Effector CD8-positive, alpha-beta T cell (primary cell): ENCODE results near the gene WDR38.

Experiments
- DNase-seq: peaks from one replicate; lab custom pipeline; 2025; lab: John Stamatoyannopoulos, UW

The WDR38 gene

DNA sequence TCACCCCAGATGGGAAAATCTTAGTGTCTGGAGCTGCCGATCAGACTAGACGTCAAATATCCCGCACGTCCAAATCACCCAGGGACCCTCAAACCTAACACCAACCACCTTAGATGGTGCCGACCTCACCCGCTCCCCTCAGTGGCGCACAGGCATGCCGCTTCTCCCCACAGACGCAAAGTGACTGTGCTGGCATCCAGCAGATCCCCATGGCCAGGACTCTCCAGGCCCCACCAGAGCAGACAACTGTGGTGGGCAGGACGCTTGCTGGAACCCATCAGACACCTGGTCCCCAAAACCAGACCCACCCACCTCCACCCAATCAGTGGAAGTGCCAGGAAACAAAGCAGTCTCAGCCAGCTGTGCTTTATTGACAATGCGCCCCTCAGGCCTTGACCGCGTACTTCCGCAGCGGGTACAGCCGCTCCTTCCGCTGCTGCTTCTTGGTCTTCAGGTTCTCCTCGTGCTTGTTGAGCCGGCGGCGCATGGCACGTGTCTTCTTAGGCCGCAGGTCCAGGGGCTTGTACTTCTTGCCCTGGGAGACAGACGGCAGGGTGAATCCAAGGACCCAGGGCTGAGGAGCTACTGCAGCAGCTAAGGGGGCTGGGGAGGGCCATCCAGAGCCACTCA lies 4.4 kb downstream of the WDR38 start:
- DNase-seq: no peak

DNA sequence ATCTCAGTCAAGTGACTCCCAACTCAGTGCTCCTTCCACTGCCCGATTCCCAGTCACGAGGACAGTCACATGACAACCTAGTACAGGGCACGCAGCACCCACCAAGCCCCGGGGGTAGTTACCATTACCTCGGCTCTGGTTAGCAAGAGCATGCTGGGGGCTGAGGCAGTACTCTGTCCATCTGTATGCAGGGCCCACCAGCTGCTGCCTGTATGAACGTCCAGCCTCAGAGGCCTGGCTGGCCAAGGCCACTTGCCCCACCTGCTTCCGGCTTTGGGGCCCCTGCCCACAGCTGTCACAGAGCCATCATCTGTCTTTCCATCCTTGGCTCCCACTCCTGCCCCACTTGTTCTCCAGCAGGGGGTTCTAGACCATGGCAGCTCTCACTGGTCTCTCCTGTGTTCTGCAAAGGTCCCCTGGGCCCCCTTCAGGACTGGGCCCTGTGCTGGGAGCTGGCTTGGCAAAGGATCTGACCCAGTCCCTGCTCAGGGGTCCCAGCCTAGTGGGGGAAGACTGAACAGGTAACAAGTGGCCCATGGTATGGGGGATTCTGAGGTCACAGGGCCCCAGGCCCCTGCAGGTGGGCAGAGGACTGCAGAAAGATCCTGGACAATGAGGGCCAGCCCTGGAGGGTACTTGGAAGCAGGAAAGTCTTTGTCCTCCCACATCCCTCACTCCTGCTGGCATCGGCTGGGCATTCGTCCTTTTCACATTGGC lies 5.2 kb downstream of the WDR38 start:
- DNase-seq: no peak

DNA sequence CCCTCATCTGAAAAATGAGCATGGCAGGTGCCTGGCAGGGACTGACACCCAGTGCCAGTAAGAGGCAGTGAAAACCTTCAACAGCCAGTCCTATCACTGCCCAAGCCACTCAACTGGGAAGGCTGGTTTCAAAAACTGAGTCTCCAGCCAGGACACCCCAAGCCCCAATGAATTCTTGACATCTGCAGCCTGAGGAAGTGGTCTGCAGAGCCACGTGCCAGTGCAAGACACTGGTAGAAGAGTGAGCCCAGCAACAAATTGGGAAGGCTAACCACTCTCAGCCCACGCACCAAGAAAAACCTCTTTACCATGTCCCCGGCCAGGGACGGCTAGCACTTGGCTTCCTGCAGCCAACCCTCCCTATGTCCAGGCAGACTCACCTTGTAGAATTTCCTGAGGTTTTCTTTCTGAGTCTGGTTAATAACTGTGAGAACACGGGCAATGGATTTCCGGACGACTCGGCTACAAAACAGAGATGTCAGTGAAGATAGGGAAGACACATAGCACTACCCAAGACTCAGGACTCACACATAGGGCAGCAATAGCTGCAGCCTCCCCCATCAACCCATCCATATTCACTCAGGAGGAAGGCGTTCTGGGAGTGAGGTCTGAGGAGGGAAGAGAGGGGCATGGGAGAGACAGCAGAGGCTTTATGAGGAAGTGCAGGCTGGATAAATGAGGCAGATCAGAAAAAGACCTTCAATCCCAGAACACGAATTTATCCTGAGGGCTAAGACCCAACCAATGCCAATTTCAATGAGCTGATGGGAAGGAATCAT lies 6.7 kb downstream of the WDR38 start:
- no peak for DNase-seq

DNA sequence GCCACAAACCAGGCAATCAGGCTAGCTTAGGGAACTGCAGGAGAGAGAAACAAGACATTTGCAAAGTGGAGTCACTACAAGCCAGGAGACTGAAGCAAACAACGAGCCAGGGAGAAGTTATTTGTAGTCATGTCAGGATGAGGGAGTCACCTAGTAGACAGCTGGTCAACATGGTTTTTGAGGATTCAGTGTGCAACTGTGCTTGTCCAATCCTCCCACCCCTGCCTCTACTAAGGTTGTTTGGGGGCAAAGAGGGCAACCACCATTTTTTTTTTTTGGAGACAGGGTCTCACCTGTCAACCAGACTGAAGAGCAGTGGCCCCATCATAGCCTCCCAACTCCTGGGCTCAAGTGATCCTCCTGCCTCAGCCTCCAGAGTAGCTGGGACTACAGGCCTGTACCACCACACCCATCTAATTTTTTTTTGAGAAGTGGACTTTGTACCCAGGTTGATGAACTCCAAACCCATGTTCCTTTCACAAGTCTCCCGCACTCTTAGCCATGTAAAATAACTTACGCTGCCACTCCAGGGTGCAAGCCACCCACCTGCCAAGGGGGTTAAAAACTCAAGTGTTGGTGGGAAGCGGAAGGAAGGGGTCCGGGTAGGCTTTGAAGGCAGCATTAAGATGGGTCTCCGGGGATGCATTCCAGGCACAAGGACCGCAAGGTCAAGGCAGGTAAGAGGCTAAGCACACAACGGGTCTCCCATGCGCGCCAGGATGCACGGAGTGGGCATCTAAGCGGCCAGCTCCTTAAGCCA lies 7.5 kb downstream of the WDR38 start:
- no peak for DNase-seq

DNA sequence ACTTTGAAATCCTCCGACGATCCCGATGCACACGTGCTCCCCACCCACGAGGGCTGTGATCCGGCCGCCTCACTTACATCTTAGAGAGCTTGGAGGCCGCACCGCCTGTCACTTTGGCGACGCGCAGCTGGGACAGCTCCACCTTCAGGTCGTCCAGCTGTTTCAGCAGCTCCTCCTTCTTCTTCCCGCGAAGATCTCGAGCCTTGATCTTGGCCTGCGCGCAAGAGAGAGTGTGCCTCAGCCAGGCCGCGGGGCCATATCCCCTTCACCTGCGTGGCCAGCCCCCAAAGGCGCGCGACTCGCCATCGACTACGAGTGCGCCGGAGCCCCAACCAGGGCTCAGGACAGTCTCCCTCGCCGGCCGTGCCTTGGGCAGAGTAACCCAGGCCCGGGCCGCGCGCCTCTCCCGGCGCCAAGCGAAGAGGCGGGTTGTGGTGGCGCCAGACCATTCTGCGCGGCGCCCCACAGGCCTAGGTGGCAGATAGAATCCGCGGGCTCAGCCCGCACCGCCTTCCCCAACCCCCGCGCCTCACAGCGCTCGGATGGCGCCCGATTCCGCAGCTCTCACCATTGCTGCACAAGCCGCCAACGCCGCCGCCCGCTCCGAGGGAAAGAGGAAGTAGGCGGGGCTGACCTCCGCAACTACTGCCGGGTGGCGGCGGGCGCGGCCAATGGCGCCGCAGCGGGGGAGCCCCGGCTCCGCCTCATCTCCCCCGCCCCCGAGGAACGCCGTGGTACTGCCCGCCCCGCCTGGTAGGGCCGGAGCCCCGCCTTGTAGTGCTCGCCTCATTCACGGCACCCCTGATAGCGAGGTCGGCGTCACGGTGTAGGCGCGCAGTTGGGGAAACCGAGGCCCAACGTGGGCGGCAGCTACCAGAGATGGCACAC lies 8.3 kb downstream of the WDR38 start, which contains the start of the genes ARPC5L and RPL35:
ARPC5L (plus strand) TSS at position 789 of the 888 bp plus-strand sequence. CDS start 7,161 bp downstream, outside the sequence.
RPL35 (minus strand) TSS at position 616 of the 888 bp plus-strand sequence; CDS start at position 571, 45 bp downstream.
- DNase-seq: peak; percentile 88

DNA sequence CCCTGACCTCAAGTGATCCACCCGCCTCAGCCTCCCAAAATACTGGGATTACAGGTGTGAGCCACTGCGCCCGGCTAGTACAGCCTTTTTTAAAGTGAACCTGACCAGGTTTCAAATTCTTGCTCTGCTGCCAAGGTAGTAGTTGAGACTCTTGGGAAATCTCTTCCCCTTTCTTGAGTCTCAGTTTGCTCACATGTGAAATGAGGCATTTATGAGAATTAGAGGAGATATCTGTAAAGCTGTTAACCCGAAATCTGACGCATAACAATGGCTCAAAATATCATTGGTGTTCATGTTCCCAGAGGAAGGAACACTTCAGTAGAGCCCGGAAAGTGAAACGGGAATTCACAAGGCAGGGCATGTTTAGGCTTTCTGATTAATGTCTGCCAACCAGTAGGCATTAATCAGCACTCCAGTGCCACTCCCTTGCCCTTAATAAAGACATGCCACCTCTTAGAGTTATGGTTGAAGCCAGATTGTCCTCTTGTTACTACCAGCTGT lies 10.2 kb downstream of the WDR38 start:
- DNase-seq: no peak

DNA sequence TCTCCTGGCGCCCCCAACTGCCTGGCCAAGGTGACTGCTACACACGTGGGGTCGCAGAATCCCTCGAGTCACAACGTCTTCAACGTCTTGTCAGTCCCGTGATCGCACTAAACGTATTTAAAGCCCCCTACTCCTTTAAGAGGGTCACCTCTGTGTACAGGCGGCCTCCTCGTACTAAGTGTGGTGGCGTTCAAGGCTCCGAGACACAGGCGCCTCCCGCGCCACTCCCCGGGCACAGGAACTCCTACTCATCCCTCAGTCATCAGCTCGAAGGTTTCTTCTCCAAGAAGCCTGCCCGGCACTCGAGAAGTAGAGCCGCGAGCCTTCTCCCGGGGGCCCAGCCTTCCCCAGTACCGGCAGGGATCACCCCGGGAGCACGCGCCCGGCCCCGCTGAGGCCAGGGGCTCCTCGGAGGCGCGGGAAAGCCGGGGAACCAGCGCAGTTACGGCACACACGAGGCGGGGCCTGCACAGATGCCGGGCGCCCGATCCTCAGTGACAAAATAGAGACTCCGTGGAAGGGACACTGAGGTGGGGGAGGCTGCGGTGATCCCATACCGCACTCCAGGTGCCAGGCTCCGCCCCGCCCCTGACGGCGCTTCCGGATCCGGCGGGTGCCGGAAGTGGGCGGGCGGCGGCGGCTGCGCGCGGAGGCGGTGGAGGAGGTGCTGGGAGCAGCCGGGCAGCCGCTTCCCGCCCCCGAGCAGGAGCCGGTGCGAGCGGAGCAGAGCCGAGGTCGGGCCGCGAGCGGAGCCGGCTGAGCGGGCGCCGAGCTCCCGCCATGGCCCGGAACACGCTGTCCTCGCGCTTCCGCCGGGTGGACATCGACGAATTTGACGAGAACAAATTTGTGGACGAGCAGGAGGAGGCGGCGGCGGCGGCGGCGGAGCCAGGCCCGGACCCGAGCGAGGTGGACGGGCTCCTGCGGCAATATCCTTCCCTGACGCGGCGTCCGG lies 15.5 kb downstream of the WDR38 start:
- peak; percentile 80 for DNase-seq

DNA sequence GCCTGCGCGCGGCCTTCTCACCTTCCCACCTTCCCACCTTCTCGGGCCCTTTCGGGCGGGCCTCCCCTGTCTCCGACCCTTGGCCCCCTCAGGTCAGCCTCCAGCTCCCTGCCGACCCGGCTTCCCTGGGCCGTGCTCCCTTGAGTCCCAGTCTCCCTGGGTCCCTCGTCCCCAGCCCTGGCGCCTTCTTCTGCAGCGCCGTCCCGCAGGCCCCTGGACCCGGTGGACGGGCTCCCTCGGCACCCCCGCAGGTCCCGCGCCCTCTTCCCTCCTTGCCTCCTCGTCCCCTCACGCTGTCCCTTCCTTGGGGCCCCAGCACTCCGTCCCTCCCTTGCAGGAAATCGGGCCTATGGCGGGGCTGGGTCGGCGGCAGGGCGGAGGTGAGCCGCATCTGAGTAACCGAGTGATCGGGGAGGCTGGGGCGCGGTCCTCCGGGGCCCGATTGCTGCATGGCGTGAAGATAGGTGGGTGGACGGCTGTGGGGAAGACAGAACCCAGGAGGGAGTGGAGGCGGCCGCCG lies 16.3 kb downstream of the WDR38 start:
- peak; percentile 28 for DNase-seq

DNA sequence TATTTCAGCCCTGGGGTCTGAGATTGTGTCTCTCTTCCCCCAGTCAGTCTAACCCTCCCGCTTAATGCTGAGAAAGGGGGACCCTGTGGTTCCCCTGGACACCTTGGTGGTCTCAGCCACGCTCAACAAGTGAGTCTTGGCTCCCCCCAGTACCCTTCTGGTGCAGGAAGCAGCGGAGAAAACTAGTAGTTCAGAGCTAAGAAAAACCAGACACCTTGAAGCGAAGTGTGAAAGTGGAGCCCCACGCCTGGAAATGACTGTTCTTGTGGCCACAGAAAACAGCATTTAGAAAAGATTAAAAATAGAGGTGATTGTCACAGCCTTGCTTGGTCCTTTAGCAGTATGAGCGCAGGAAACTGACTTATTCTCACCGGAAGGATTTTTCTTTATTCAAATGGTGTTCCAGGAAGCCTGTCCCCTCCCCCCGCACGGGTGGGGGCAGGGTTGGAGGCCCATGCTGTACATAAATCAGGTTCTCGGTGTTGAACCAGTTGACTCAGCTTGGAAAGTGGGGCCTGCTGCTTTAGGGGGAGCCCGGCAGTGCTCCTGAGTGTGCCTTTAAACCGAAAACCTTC lies 16.8 kb downstream of the WDR38 start:
- DNase-seq: peak; percentile 37

DNA sequence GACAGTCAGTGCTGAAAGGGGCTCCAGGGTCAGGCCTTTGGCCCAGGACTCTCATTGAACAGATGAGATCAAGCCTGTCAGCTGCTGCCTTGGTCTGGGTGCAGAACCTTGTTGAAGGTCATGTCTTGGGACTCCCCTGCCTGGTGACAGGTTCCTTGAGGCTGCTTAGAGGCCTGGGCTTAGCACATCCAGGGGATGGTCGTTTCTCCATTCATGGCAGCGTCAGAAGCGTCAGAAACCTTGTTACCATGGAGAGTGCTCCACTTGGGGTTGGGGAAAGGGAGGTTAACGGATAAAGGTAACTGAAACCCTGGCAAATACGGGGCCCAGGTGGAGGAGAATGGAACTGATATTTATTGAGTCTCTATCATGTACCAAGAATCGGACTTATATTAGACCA lies 17.5 kb downstream of the WDR38 start:
- DNase-seq: no peak

DNA sequence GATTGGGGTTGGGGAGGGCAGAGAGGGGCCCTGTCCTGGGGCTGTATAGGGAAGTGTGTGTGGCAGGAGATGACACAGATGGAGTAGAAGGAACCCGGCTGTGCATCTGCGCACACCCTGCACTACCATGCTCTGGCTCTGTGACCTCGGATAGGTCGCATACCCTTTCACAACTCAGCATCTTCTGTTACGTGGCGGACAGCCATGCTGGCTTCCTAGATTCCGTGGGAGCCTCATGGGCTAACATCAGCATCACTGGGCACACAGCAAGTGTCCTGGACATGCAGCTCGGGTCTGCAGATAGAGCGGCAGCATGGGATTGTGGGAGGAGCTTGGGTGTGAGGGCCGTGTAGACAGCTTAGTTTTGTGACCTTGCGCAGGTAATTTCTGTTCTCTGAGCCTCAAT lies 17.9 kb downstream of the WDR38 start:
- DNase-seq: no peak

DNA sequence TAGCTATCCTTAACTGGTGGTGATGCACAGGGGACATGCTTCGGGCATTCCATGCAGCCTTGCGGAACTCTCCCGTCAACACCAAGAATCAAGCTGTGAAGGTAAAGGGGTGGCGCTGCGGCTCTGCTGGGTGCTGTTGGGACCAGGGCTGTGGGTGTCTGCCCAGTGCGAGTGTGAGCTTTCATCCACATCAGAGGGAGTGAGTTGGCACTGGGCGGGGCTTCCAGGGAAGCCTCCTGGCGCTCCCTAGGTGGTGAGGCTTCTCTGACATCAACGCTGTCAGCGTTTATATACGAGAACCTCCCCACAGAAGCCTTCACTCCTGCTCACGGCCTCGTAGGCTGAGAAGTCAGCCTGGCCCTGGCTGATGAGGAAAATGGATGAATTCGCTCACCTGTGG lies 20.4 kb downstream of the WDR38 start:
- no peak for DNase-seq

DNA sequence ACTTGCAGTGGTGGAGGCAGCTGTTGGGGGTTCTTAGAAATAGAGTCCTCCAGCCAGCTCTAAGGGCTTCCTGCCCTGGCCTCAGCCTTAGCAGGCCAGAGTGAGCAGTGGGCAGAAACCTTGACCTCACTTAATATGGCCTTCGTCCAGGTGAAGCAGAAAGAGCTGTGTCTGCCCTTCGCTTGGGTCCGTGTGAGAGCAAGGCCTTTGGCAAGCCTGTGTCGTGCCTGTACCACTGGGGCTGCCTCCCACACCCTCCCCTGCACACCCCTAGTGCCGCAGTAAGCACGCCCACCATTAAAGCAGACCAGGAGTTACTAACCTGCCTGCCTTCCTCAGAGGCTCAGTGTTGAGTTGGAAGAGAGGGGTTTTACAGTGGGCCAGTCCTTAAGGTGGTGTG lies 22.2 kb downstream of the WDR38 start:
- DNase-seq: no peak

DNA sequence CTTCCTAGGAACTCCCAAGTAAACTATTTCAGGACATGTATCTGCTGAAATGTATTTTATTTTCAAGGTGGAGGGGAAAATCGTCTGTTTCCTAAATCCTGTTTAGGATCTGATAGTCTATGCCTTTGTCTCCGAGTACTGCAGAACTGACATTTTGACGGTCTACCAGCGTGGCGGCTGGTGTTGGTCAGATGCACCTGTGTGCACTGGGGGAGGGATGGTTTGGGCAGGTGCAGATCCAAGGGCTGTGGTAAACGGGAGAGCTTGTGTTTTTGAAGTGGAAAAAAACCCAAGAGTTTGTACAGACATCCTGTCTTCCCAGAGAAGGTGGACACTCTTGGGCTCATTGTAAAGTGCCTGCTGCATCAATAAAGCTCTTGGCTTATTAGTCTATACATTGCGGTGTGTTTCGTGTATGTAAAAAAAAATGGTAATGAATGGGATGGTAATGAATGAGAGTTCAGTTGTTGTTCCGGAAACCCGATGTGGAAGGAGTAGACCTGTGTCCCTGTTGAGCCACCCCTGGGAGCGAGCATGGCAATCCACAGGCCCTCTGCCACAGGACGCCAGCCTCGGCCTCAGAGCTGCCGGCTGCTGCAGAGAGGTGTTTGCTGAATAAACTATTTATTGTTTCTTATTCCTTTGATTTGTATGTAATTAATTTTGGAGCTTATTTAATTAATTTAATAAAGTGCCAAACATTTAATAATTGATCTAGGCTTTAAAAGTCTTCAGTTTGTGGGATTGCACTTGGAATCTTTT lies 23.9 kb downstream of the WDR38 start:
- DNase-seq: no peak

DNA sequence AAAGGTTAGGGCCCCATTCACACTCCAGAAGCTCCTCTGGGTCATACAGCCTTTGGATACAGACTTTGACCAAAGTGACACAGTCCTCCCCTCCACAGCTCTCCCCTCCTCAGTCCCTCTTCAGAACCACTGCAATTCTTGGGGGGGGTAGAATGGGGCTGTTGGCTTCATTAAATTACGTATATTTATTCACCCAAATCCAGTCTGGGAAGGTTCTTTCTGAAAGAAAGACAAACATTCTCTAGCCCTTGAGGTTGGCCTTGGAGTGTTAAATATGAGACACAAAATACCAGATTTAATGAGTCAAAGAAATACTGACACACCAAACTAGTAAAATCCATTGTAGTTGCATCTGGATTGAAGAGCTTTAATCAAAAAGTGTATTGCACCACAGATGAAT lies 24.8 kb downstream of the WDR38 start:
- no peak for DNase-seq

DNA sequence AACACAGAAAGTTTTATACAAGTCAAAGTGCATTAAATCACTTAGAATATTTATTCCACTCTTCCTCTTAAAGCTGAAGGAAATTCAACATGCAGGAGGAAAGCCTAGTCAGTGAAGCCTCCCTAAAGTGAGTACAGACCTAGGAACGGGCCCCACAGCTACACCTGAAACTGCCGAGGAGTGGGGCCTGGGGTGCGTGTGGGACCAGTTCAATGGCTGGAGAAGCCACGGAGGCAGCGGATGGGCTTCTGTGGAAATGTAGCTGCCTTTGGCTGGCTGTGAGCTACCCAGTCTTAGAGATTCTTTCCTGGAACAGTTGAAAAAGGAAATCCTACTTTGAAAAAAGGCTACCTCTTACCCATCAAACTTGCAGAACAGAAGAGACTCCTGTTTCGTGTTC lies 25.3 kb downstream of the WDR38 start:
- DNase-seq: no peak

DNA sequence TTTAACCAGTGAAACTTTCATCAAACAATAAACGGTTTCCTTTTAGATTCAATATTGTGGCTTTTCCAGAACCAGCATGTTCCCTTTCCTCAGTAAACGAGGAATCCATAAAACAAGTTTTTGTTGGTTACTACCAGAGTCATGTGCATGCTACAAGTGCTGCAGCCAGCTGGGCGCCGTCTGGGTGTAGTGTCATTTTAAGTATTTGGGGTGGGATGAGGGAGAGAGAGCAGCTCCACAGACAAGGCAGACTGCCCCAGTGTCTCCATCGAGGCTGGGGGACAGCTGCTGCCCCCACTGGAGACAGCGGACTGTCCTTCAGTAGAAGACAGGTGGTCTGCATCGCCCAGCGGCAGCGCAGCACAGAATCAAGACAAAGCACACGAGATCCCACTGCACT lies 26.0 kb downstream of the WDR38 start:
- no peak for DNase-seq

DNA sequence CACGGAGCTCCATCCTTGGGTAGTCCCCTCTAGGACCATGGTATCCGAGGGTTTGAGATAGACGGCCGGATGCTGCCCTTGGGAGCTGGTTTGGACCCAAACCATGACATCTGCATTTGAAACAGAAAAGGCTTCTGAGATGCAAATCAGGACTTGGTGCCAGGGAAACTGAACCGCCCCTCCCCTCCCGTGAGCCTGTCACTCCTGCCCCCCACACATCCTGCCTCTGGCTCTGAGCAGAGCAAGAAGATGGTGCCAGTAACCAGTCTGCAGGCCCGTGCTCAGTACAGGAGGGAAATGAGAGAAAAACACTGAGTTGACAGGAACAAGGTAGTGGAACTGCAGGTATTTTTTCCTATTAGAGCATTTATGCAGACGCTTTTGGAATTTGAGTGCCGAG lies 27.2 kb downstream of the WDR38 start:
- no peak for DNase-seq
